Ovary (tissue), 9 donors: ENCODE results near the gene THSD4. TPM values are rescaled to one million over a fixed set of nuclear protein-coding genes. Genes with fewer than 3 reads are reported as not detected.

Source experiments
- DNase-seq, 5 donors: peaks; one replicate each; pipeline ENCODE4 v3.0.0-alpha.2; 2019 to 2020
- H3K27ac ChIP-seq, 2 donors: fragments of 200-600 bp; one replicate each; pipeline versions ENCODE4 v1.5.1 to v1.8.0; 2019 to 2022
- H3K27me3 ChIP-seq: fragments of 200-600 bp; one replicate; pipeline ENCODE4 v1.8.0; 2022
- H3K36me3 ChIP-seq: fragments of 200-600 bp; sonication (generic); one replicate; pipeline ENCODE4 v1.5.1; 2019
- H3K4me1 ChIP-seq: one replicate; pipeline ENCODE4 v1.8.1; 2013; ENCODE audit warnings: mild to moderate bottlenecking, moderate library complexity; ENCODE audit not compliant: insufficient read depth
- H3K4me3 ChIP-seq: fragments of 200-600 bp; sonication (generic); one replicate; pipeline ENCODE4 v1.5.1; 2017
- H3K9me3 ChIP-seq, 2 donors: fragments of 200-600 bp in 1 of 2; sonication (generic) in 1 of 2; one replicate each; pipeline versions ENCODE4 v1.5.1 to v1.8.1; 2013 to 2019; ENCODE audit warnings: mild to moderate bottlenecking in 1 of 2, moderate library complexity in 1 of 2
- EP300 ChIP-seq: sonication (generic); formaldehyde crosslinking; IDR thresholded peaks from one replicate; pipeline ENCODE4 v1.6.1; 2017; ENCODE audit warnings: antibody characterized with exemption
- POLR2A ChIP-seq: fragments of 450-650 bp; IDR thresholded peaks from one replicate; pipeline ENCODE4 v1.6.1; 2017; ENCODE audit warnings: antibody characterized with exemption, mild to moderate bottlenecking, moderate library complexity
- WGBS, 3 donors: extraction: QIAGEN DNeasy Blood & Tissue Kit in 1 of 3; methylation state at CpG; one replicate each; pipeline versions ENCODE4 v1.1.5 to v1.1.7; 2013 to 2017; 5-methylcytosine and 5-hydroxymethylcytosine counted together
- intact Hi-C, 4 donors: fragments of 100-400 bp; cut with DNase I; formaldehyde crosslinking; loops; one replicate each; pipeline versions ENCODE4 v1.11.0 to v1.15.1; 2022 to 2023
- polyA plus RNA-seq, 2 donors: library from polyadenylated mRNA; stranded (reverse); fragments of 200-250 nt in 1 of 2; fragments of 350-450 nt in 1 of 2; fragmentation: Illumina TruSeq in 1 of 2; extraction: RNeasy Lipid Tissue Mini Kit (QIAGEN cat#74804) in 1 of 2; gene quantifications; one replicate each; pipeline ENCODE4 v1.2.3, GENCODE V29; 2013 to 2014
- total RNA-seq, 7 donors: library from RNA; depleted of rRNA in 2 of 7; stranded (reverse); fragments of >200 nt in 2 of 7; fragmentation: NEBNext Ultra II Directional in 3 of 7; extraction: Animal tissue kit (Norgen Biotek cat#: 25700) in 3 of 7; gene quantifications; one replicate each; pipeline versions ENCODE4 v1.1.0 to v1.2.4, GENCODE V29; 2016 to 2023
- TF ChIP-seq, protein P1 (sequence below), 3 donors: fragments of 450-650 bp in 2 of 3; fragments of 200-600 bp in 1 of 3; IDR thresholded peaks; one replicate each; pipeline versions ENCODE4 v1.5.1 to v1.8.0; 2016 to 2022; ENCODE audit warnings: antibody characterized with exemption in 3 of 3, mild to moderate bottlenecking in 1 of 3
- donor health status: DM: no; HTN: no; CAD: no; lungs with moderate emphysema.
- donor health status: DM: no; HTN: no; CAD: no.
- donor health status: Bipolar disorder and iron deficiency.
- donor health status: DM: yes; HTN: yes; CAD: no.
- donor health status: DM: no; HTN: no; CAD: no.
- donor health status: DM: yes; HTN: yes; CAD: no.

The THSD4 gene
- total and polyA plus RNA-seq, 9 donors: 3.2 to 53.4 (median 13.5) TPM

DNA sequence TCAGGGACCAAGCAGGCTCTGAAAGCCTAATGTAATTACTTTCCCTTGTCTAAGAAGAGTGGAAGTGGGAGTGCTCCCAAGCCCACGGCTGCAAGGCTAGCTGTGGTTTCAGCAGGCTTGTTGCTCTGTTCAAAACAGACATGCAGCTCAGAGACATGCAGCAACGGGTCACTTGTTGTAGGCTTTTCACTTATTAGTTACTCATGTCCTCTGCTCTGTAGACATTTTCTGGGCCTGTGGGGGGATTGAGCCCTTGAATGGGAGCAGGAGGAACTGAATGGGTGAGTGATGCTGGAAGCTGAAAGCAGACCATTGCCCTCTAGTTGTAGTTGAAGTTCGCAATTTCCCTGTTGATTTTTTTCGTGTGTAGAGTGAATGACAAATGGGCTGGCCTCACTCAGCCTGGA lies 433.1 kb downstream of the THSD4 start:
- DNase-seq: no peak
- no peaks in the 10 kb centered on the region for H3K36me3 ChIP-seq
- no peak overlapping the region for H3K4me3 ChIP-seq
- WGBS, 3 donors: 60 to 72% (median 66%) methylated on average over 4 of the region's 4 CpGs
- intact Hi-C loops: no loop called here
- no peaks in the 10 kb centered on the region for H3K27me3 ChIP-seq
- H3K4me1 ChIP-seq: no peaks in the 10 kb centered on the region
- H3K9me3 ChIP-seq: no peaks in the 10 kb centered on the region
- H3K27ac ChIP-seq: no peak overlapping the region
- TF ChIP-seq EP300 (no peak), POLR2A (no peak)
- TF ChIP-seq, protein P1, sequence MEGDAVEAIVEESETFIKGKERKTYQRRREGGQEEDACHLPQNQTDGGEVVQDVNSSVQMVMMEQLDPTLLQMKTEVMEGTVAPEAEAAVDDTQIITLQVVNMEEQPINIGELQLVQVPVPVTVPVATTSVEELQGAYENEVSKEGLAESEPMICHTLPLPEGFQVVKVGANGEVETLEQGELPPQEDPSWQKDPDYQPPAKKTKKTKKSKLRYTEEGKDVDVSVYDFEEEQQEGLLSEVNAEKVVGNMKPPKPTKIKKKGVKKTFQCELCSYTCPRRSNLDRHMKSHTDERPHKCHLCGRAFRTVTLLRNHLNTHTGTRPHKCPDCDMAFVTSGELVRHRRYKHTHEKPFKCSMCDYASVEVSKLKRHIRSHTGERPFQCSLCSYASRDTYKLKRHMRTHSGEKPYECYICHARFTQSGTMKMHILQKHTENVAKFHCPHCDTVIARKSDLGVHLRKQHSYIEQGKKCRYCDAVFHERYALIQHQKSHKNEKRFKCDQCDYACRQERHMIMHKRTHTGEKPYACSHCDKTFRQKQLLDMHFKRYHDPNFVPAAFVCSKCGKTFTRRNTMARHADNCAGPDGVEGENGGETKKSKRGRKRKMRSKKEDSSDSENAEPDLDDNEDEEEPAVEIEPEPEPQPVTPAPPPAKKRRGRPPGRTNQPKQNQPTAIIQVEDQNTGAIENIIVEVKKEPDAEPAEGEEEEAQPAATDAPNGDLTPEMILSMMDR (IDR thresholded peaks at IDR 0.05): no peak

DNA sequence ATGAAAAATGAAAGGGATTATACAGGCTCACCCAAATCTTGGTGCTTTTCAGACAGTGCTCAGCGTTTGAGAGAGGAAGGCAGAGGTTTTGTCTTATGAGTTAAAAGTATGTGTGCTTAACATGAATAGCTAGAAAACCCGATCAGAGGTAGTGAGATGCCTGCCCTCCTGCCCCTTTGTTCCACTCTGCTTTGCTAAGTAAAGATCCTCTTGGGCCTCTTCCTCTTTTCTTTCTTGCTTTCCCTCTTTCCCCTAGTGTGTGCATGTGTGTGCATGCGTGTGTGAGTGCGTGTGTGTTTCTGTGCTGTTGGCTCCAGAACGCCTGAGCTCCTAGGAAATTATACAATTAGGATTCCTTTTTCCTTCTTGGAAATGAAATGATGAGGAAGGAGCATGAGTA lies 433.8 kb downstream of the THSD4 start:
- no peak overlapping the region for H3K4me3 ChIP-seq
- DNase-seq: no peak
- H3K36me3 ChIP-seq: no peaks in the 10 kb centered on the region
- no peaks in the 10 kb centered on the region for H3K4me1 ChIP-seq
- no peak overlapping the region for H3K27ac ChIP-seq
- H3K9me3 ChIP-seq: no peaks in the 10 kb centered on the region
- H3K27me3 ChIP-seq: no peaks in the 10 kb centered on the region
- TF ChIP-seq, protein P1 (IDR thresholded peaks at IDR 0.05): no peak
- TF ChIP-seq EP300: no peak
- no peak for TF ChIP-seq POLR2A
- intact Hi-C loops: no loop called here
- WGBS, 3 donors: 42 to 77% (median 44%) methylated on average over 5 of the region's 5 CpGs

DNA sequence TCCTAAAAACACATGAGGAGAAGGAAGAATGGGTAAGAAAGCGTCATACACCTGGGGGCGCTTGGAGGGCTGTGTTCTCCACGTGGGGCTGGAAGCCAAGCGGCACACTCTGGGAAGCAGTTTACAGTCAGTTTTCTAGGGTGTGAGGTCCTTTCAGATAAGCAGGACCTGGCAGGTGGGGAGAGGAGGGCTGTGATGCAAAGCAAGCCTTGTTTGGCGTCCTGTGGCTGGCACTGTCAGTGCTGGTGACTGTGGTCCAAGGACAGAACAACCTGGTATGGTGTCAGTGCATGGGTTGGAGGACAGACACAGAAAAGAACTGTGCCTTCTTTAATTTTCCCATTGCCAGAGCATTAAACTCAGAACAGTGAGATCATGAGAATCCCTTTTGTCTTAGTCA lies 434.4 kb downstream of the THSD4 start:
- no peak overlapping the region for H3K4me3 ChIP-seq
- H3K9me3 ChIP-seq: no peaks in the 10 kb centered on the region
- H3K27me3 ChIP-seq: no peaks in the 10 kb centered on the region
- intact Hi-C loops: no loop called here
- no peaks in the 10 kb centered on the region for H3K36me3 ChIP-seq
- no peak overlapping the region for H3K27ac ChIP-seq
- TF ChIP-seq, protein P1 (IDR thresholded peaks at IDR 0.05): no peak
- TF ChIP-seq POLR2A (no peak), EP300 (no peak)
- DNase-seq: no peak
- H3K4me1 ChIP-seq: no peaks in the 10 kb centered on the region
- 80 to 85% (median 81%) methylated on average over 5 of the region's 5 CpGs for WGBS, 3 donors

DNA sequence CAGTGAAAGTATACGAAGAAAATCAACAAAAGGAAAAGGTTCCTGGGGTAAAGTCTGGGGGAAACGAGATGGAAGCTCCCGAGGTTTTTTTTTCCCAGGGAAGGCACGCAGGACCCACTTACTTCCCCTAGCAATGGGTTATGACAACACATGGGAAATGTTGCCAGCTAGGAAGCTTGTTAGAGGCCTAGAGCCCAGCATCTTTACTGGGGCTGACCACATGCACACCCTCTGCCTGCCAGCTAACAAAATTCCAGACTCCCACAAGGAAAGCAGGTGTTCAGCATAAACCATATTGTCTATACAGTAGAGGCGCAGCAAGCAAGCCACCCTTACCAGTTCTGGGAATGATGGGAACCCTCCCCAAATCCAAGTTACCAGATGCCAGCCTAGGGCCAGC lies 436.3 kb downstream of the THSD4 start:
- no peaks in the 10 kb centered on the region for H3K36me3 ChIP-seq
- no peaks in the 10 kb centered on the region for H3K4me1 ChIP-seq
- TF ChIP-seq EP300 (no peak), POLR2A (no peak)
- TF ChIP-seq, protein P1 (IDR thresholded peaks at IDR 0.05): no peak
- intact Hi-C loops: no loop called here
- DNase-seq: no peak
- 79 to 81% (median 81%) methylated on average over 5 of the region's 5 CpGs for WGBS, 3 donors
- H3K27me3 ChIP-seq: no peaks in the 10 kb centered on the region
- H3K27ac ChIP-seq: no peak overlapping the region
- H3K9me3 ChIP-seq: no peaks in the 10 kb centered on the region
- no peak overlapping the region for H3K4me3 ChIP-seq

DNA sequence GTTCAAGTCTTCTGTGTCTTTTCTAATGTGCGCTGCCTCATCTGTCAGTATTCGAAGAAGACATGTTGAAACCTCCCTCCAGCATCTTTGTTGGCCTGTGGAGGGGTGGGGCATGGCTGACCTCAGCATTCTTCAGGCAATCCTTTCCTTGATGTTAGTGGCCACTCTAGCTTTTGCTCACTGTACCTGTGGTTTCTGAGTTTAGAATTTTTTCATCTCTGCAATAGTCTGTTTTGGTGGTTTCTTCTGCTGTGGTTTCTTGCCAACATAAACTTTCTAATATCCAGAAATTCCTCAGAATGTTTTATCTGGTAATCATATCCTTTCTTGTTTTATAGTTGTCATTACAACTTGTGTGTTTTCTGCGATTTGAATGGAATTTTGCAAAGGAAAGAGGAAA lies 443.8 kb downstream of the THSD4 start:
- TF ChIP-seq, protein P1 (IDR thresholded peaks at IDR 0.05): no peak
- TF ChIP-seq POLR2A: no peak
- TF ChIP-seq EP300: no peak
- H3K27ac ChIP-seq: no peak overlapping the region
- 42 to 58% (median 50%) methylated on average over 3 of the region's 3 CpGs for WGBS, 3 donors

More for the DNA sequence above, 443.8 kb downstream of the THSD4 start:
- Histone ChIP-seq H3K36me3 (no peaks in the 10 kb centered on the region), H3K27me3 (no peaks in the 10 kb centered on the region), H3K4me3 (no peak overlapping the region), H3K4me1 (no peaks in the 10 kb centered on the region), H3K9me3 (no peaks in the 10 kb centered on the region)
- no peak for DNase-seq
- intact Hi-C loops: no loop called here
